GM19397 (cell line): ENCODE measurements around the gene NUDT14.

Experiments
- ATAC-seq: cut with Tn5 transposase; IDR thresholded peaks from one replicate; pipeline ENCODE4 v1.9.1; 2021; ENCODE audit warnings: mild to moderate bottlenecking, moderate library complexity; ENCODE audit not compliant: unreplicated experiment

Gene NUDT14

GRCh38 chr14:105180592-105181548 is at the start of gene NUDT14:
Gene NUDT14 (minus strand): TSS chr14:105181312. CDS start chr14:105181209, 103 bp downstream.
- ATAC-seq = peak; percentile 72

DNA sequence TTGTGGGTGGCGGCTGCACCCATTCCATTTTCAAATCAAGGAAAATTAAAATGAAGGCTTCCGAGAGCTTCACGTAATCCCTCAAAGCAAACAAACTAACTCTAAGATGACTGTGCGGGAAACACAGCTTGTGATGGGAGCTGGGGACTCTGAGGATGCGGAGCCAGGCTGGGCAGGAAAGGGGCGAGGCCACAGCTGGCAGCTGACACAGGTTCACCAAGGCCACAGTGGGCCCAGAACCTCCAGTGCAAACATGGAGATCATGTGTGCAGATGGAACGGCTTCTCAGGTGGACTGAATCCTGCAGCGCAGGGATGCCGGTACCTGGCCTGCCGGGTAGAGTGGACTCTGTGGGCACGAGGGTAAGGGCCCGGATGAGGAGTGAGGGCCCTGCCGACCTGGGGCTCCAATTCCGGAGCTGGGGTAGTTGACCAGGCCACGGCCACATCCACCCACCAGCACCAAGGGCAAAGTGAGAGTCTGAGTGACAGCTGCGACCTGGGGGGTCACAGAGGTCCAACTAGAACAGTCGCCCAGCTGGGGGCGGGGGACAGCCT is 48.1 kb upstream of the NUDT14 start:
- ATAC-seq = no peak

DNA sequence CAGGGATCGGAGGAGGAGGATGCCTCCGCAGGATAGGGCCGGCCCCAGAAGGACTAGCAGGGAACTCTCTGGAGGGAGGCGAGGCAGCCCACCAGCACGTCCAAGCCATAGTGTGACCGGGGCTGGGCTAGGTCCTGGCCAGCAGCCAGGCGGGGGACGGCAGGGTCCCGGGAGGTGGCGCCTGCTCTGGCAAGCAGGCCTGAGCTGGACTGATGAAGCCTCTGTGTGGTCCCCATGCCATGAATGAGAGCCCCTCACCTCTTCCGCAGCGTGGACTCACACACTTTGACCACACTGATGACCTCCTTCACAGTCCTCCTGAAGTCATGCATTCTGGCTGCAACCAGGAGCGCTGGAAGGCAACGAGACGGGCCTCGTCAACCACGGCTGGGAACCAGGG is 47.5 kb upstream of the NUDT14 start:
- ATAC-seq = no peak

GRCh38 chr14:105227346-105227745 is 46.2 kb upstream of the NUDT14 start:
- ATAC-seq = no peak

DNA sequence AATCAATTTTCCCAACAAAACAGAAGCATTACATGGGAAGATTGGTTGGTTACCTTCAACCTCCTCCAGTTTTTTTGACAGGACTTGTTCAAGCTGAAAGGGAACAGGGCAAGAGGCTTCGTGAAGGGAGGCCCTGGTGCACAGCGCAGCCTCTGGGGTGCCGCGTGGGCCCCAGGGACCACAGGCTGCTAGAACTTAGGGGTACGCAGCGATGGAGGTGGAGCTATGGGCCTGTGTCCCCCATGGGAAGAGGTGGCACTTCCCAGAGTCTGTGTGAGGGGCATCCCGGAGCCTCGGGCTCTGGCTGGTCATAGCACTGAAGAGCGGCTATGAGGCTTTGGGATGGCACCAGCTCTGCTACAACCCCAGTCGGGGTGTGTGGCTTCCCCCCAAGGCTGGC is 45.1 kb upstream of the NUDT14 start:
- ATAC-seq = no peak

GRCh38 chr14:105224845-105225570 is 43.9 kb upstream of the NUDT14 start:
- no peak for ATAC-seq

GRCh38 chr14:105223770-105224544 is 42.8 kb upstream of the NUDT14 start:
- ATAC-seq = no peak

DNA sequence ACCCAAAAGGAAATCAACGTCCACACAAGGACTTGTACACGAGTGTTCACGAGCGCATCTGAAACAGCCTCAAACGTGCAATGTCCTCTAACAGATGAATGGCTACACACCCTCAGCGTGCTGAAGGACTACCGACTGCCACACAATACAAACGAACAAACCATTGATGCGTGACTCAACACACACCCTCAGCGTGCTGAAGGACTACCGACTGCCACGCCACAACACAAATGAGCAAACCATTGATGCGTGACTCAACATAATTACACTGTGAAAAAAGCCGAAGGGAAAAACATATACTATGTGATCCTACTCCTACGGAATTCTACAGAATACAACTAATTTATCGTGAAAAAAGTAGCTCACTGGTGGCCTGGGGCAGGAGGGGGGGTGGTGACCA is 42.1 kb upstream of the NUDT14 start:
- no peak for ATAC-seq

DNA sequence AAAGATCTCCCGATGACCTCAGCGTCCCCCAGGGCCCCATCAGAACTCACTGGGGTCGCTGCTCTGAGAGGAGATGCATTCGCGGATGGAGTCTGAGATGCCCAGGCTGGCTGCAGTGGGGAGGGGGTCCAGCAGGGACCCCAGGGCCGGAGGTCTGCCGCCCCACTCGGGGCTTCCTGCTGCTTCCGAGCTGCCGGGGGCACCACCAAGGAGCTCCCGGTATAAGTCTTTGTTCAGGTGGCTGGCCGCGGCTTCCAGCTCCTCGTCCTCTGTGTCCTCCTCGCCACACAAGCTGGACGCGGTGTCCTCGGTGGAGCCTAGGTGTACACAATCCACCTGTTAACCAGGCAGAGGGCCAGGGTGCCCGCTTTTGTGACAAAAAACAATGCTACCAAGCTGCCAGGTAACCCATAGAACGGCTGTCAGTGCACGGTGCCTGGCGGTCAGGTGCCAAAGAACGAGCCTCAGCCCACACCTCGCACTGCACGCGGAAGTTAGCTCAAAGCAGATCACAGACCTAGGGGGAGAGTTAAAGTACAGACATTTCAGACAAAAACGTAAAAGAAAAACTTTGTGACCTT is 40.6 kb upstream of the NUDT14 start:
- ATAC-seq = no peak

DNA sequence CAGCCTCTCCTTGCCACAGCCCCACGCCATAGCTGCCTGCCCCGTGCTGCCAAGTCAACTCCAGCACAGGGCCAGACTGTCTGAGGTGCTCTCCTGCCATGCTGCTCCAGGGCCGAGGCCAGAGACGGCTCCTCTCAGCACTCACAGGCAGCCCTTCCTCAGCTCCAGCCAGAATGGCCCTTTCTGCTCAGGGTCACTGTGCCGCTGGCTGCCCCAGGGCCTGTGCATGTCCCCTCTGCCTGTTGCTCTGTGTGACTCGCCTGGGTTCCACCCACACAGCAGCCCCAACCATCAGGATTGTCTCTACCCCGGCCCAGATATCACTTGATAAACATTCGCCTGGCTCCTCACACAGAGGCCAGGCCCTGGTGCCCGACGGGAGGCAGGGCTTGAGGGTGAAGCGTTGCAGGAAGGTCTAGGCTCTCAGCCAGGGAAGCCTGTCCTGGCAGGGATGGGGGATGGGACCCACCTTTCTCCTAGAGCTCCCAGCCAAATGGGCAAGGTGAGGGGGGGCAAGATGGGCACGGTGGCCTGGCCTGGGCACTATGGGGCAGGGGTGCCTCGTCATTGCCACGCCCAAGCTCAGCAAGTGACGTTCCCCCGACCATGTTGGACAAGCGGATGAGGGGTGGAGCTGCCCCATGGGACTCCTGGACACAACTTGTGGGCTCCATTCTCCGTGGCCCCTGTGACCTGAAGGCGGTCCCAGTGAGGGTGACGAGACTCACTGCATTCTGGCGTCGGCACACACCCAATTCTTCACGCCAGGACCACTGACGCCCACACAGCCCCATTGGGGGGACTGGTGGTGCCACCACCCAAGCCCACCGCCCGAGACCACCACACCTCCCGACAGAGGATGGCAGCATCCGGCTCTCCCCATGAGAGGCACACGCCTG is 39.8 kb upstream of the NUDT14 start:
- no peak for ATAC-seq

DNA sequence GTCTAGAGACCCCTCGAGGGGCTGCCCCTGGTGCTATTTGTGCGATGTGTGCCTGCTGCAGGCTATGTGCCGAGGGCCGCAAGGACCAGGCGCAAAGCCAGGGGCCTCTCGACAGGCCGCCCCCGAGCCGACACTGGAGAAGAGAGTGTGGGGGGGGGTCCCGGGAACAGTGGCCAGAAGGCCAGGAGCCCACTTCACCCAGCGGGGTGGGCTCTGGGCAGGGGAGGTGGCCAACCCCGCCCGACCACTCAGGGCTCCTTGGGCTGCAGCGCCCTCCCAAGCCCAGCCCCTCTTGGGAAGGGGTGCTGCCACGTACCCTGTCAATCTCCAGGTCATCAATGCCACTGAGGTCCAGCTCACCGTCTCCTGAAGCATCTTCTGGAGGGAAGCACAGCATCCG is 38.6 kb upstream of the NUDT14 start:
- ATAC-seq = no peak

DNA sequence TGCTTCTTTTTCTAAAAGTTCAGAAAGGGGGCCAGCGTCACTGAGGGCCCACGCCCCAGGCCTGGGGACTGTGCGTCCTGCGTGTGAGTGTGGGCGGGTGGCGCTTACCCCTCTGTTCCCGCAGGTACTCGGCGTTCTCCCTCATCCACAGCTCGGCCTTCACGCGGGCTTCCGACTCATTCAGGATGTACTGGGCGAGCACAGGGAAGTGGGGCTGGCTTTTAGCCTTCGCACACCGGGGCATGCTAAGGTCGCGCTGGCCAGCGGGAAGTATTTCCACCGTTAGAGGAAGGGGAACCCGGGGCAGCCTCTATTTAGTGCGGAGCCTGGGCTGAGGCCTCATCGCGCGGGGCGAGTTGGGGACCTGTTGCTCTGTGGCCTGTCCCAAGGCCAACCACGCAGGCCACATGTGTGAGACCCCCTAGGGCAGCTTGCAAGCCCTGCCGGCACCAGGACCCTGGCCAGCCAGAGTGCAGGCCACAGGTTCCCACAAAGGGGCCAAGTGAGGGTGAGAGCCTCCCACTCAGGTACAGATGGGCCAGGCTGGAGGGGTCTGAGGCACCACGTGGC is 38.0 kb upstream of the NUDT14 start:
- ATAC-seq = no peak

- ATAC-seq = no peak
Measured at GRCh38 chr14:105218611-105219010, 37.5 kb upstream of the NUDT14 start.

DNA sequence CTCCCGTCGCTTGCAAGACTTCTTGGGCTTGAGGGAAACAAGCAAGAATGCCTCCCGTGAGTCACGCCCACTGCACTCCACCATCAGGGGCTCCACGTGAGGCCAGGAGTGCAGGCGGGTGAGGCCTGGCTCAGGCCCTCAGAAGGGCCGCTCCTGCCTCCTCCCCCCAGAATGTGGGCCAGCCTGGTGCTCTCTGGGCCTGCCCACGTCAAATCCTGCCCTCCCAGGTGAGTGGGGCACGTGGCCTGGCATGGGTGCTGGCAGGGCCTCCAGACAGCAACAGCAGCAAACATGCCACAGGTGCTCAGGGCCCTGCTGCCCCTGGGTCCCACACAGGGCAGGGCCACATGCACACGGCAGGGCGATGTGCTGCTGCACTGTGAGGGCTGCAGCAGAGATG is 36.7 kb upstream of the NUDT14 start:
- ATAC-seq = no peak

- ATAC-seq = no peak
Measured at GRCh38 chr14:105216490-105217247, 35.6 kb upstream of the NUDT14 start.

- no peak for ATAC-seq
Measured at GRCh38 chr14:105215602-105216001, 34.5 kb upstream of the NUDT14 start.

GRCh38 chr14:105214324-105214915 is 33.3 kb upstream of the NUDT14 start:
- ATAC-seq = no peak

DNA sequence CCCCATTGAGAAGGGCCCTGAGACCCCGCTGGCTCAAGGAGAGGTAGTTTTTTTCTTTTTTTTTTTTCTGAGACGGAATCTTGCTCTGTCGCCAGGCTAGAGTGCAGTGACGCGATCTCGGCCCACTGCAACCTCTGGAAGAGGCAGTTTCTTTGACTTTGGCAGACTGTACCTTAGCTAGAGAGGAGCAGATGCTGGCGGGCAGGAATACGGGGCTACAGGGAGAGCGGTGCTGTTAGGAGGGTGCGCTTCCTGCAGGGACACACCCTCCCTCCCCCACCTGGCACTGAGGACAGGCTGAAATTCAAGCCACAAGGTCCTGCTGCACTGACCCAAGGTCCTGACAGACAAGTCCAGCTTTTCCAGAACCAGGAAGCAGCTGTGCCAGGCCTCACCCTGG is 32.2 kb upstream of the NUDT14 start:
- no peak for ATAC-seq
